Psoas muscle (tissue), 8 donors: Measurements from ENCODE around the gene ETV6. TPM values are rescaled to one million over a fixed set of nuclear protein-coding genes. Genes with fewer than 3 reads are reported as not detected.

Source experiments
- ATAC-seq, 4 donors: fragments of 200-7000 bp; cut with Tn5 transposase; one replicate each; pipeline ENCODE4 v1.9.1; 2020; ENCODE audit warnings: moderate library complexity in 3 of 4, mild to moderate bottlenecking in 2 of 4
- DNase-seq, 2 donors: peaks; one replicate each; pipeline ENCODE4 v3.0.0-alpha.2; 2020
- H3K27ac ChIP-seq: fragments of 200-600 bp; one replicate; pipeline ENCODE4 v1.8.0; 2022
- H3K27me3 ChIP-seq, 3 donors: fragments of 200-600 bp in 1 of 3; one replicate each; pipeline versions ENCODE4 v1.6.1 to v1.8.0; 2013 to 2022; ENCODE audit warnings: low read length in 2 of 3, mild to moderate bottlenecking in 2 of 3, moderate library complexity in 1 of 3; ENCODE audit not compliant: insufficient read depth in 3 of 3
- H3K36me3 ChIP-seq, 2 donors: fragments of 200-600 bp in 1 of 2; one replicate each; pipeline versions ENCODE4 v1.6.1 to v1.8.0; 2013 to 2022; ENCODE audit warnings: low read depth in 1 of 2, mild to moderate bottlenecking in 1 of 2, moderate library complexity in 1 of 2; ENCODE audit not compliant: insufficient read depth in 1 of 2
- H3K4me1 ChIP-seq: fragments of 200-600 bp; one replicate; pipeline ENCODE4 v1.8.0; 2022
- H3K4me3 ChIP-seq: fragments of 200-600 bp; one replicate; pipeline ENCODE4 v1.8.0; 2022; ENCODE audit warnings: mild to moderate bottlenecking
- H3K9me3 ChIP-seq: fragments of 200-600 bp; one replicate; pipeline ENCODE4 v1.8.0; 2022
- CTCF ChIP-seq: fragments of 200-600 bp; IDR thresholded peaks from one replicate; pipeline ENCODE4 v1.8.0; 2022; ENCODE audit warnings: antibody characterized with exemption
- WGBS, 3 donors: extraction: QIAGEN DNeasy Blood & Tissue Kit; methylation state at CpG; one replicate each; pipeline versions ENCODE4 v1.1.6 to v1.1.7; 2013; 5-methylcytosine and 5-hydroxymethylcytosine counted together
- intact Hi-C, 2 donors: fragments of 100-400 bp; cut with DNase I; formaldehyde crosslinking; loops; one replicate each; pipeline versions ENCODE4 v1.11.0 to v1.14.2; 2022
- polyA plus RNA-seq, 3 donors: library from polyadenylated mRNA; stranded (reverse); fragments of 200-250 nt; gene quantifications; one replicate each; pipeline ENCODE4 v1.2.3, GENCODE V29; 2013
- total RNA-seq, 4 donors: library from RNA; stranded (reverse); fragmentation: NEBNext Ultra II Directional in 2 of 4; extraction: Animal tissue kit (Norgen Biotek cat#: 25700) in 2 of 4; gene quantifications; one replicate each; pipeline versions ENCODE4 v1.2.1 to v1.2.4, GENCODE V29; 2021 to 2023
- donor health status: healthy with polysubstance abuse.
- donor health status: DM: no; HTN: no; CAD: no; lungs with moderate emphysema.
- donor health status: Bipolar disorder and iron deficiency.
- donor health status: healthy.
- donor health status: DM: yes; HTN: yes; CAD: no.
- donor health status: DM: no; HTN: no; CAD: no.
- donor health status: DM: no; HTN: no; CAD: no.
- donor health status: DM: yes; HTN: yes; CAD: no.

Gene ETV6
- total and polyA plus RNA-seq, 7 donors: 2.8 to 22.9 (median 4.9) TPM

GRCh38 chr12:11725686-11726085 is 76.2 kb downstream of the ETV6 start:
- H3K9me3 ChIP-seq: no peaks in the 10 kb centered on the region
- TF ChIP-seq CTCF: no peak
- intact Hi-C loops: no loop called here
- no peak overlapping the region for H3K27ac ChIP-seq
- 92 to 96% (median 95%) methylated on average over 8 of the region's 8 CpGs for WGBS, 3 donors
- no peak for ATAC-seq
- no peak overlapping the region for H3K4me3 ChIP-seq
- no peaks in the 10 kb centered on the region for H3K36me3 ChIP-seq
- no peak for DNase-seq
- H3K4me1 ChIP-seq: peaks cover 34% of the 10 kb centered on the region
- H3K27me3 ChIP-seq: no peaks in the 10 kb centered on the region

- no peak for DNase-seq
- TF ChIP-seq CTCF: no peak
- Histone ChIP-seq H3K9me3 (no peaks in the 10 kb centered on the region), H3K4me3 (no peak overlapping the region), H3K4me1 (peaks cover 34% of the 10 kb centered on the region), H3K27me3 (no peaks in the 10 kb centered on the region), H3K36me3 (no peaks in the 10 kb centered on the region), H3K27ac (no peak overlapping the region)
- no peak for ATAC-seq
- intact Hi-C loops: no loop called here
- 94 to 96% (median 95%) methylated on average over 3 of the region's 3 CpGs for WGBS, 3 donors
These were observed 77.2 kb downstream of the ETV6 start for GRCh38 chr12:11726659-11727058.

GRCh38 chr12:11727133-11727664 is 77.7 kb downstream of the ETV6 start:
- no peaks in the 10 kb centered on the region for H3K36me3 ChIP-seq
- intact Hi-C loops: no loop called here
- no peak for DNase-seq
- 88 to 92% (median 91%) methylated on average over 12 of the region's 12 CpGs for WGBS, 3 donors
- no peaks in the 10 kb centered on the region for H3K27me3 ChIP-seq
- H3K9me3 ChIP-seq: no peaks in the 10 kb centered on the region
- no peak overlapping the region for H3K27ac ChIP-seq
- no peak for ATAC-seq
- H3K4me3 ChIP-seq: no peak overlapping the region
- TF ChIP-seq CTCF: no peak
- peaks cover 31% of the 10 kb centered on the region for H3K4me1 ChIP-seq

- no peak for ATAC-seq
- Histone ChIP-seq H3K4me3 (no peak overlapping the region), H3K27ac (no peak overlapping the region), H3K36me3 (no peaks in the 10 kb centered on the region), H3K4me1 (peaks cover 22% of the 10 kb centered on the region), H3K27me3 (no peaks in the 10 kb centered on the region), H3K9me3 (no peaks in the 10 kb centered on the region)
- TF ChIP-seq CTCF: no peak
- DNase-seq: no peak
- WGBS, 3 donors: 88 to 93% (median 90%) methylated on average over 10 of the region's 10 CpGs
- intact Hi-C loops: no loop called here
These were observed 78.8 kb downstream of the ETV6 start for GRCh38 chr12:11728154-11728755.

- no peaks in the 10 kb centered on the region for H3K36me3 ChIP-seq
- WGBS, 3 donors: 70 to 74% (median 74%) methylated on average over 4 of the region's 4 CpGs
- DNase-seq: no peak
- no peaks in the 10 kb centered on the region for H3K9me3 ChIP-seq
- H3K27ac ChIP-seq: no peak overlapping the region
- intact Hi-C loops: no loop called here
- peaks cover 14% of the 10 kb centered on the region for H3K4me1 ChIP-seq
- ATAC-seq: no peak
- H3K4me3 ChIP-seq: no peak overlapping the region
- H3K27me3 ChIP-seq: no peaks in the 10 kb centered on the region
- TF ChIP-seq CTCF: no peak
These were observed 79.5 kb downstream of the ETV6 start for GRCh38 chr12:11729008-11729407.
